Activated CD4-positive, alpha-beta T cell treated with anti-CD3 and anti-CD28 coated beads, Interleukin-2, amount 50 U/mL, for 48 hours (primary cell): Measurements from ENCODE around the gene HS3ST3B1.

ENCODE experiments used
- DNase-seq, 2 experiments: peaks; one replicate each; pipeline ENCODE4 v3.0.0-alpha.2; 2020

Gene HS3ST3B1

DNA sequence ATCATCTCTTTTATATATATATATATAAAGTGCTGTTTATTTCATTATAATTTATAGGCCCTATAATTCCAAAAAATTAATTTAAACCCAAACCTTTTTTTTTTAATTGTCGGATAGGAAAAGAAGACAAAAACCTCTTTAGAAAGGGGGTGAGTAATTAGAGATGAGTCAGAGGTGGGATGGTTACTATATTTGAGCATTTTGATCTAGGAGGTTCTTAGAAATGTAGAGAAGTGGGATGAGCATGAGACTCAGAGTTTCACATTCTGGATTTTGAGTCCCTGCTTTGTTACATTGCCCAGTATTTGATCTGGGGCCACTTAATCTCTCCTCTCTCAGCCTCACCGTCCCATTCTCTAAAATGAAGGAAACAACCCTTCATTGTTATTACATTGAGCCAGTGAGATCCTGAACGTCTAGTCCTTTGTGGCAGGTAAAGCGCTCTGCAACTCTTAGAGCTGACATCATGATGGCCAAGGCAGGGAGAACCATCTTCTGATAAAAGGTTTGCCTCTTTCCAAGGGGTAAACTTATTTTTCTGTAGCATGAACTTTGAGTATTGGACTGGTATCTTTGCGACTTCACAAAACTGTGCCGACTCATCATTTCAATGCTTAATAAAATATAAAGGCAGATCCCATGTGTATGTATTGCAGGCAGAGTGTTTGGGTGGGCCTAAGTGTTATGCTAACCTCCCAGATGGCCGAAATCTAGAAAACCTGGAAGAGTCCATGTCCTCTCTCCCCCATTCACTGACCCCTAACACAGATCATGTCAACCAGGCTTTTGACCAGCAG, 21.3 kb downstream of the HS3ST3B1 start:
- DNase-seq: no peak

DNA sequence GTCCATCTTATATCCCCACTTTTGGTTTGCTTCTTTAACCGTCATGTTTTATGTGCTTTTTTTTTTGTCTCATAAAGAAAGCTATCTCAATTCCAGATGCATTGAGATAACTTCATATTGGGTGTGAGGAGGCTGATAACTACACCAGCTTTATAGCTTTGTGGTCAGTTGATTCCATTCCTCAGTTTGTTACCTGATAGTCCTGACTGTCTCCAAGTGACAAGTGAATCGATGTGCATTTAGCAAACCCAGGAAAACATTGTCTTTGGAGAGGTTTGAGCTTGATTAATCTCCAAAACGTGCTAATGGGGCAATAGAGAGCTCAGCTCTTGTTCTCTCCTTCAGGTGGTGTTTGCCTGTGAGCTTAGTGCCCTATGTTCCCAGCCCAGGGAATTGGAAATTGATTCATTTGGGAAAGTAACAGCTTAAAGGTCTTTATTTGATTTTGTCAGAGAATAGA, 22.7 kb downstream of the HS3ST3B1 start:
- DNase-seq: no peak

- no peak for DNase-seq
These were observed 24.8 kb downstream of the HS3ST3B1 start for GRCh38 chr17:14325618-14326167.

- DNase-seq: no peak
These were observed 29.1 kb downstream of the HS3ST3B1 start for GRCh38 chr17:14329900-14330491.

DNA sequence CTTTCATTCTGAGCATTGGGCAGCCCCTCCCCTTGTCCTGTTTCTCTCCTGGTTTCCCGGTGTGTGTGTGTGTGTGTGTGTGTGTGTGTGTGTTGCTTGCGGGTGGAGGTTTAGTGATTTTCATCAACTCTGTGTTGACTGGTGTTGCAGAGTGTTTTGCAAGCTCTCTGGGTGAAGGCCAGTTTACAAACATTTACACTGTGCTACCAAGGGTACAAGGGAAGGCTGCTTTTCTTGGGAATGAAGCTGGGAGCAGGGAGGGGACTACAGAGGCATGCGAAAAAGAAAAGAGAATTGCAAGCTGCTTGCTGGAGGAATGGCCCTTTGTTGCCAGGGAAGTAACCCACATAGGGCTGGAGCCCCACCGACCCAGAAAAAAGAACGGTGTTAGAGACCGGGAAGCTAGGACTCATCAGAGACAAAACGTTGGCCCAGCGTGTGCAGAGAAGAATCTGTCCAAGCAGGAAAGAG, 29.6 kb downstream of the HS3ST3B1 start:
- no peak for DNase-seq

DNA sequence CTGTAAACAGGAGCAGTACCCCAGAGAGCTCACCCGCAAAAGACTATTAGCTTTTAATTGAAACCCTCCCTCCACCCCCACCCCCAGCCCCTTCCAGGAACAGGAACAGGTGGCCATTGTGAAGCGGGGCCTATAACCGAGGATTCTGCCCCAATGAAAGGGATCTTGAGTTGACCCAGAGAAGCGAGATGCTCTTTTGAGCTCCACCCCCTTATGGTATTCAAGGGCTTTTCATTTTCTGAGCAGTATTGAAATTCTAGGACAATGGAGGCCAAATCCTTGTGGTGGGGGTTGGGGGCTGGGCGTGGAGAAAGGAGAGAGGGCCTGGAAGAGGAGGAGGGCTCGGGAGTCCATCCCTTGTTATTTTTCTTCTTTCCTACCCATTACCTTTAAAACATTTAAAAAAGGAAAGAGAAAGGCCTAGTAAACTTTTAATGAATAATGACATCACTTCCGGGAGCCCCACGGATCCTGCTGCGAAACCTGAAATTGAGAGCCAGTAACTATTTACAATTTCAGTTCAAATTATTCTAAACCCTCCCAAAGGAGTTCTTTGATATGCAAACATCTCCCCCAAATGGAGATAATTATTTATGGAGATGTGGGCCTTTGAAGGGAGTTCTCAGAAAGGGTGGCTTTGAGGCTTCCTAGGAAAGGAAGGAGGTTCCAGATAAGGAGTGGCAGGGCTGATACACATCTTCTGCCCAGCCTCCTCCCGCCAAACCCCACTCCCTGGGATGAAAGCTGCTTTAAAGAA, 30.5 kb downstream of the HS3ST3B1 start:
- no peak for DNase-seq

- DNase-seq: no peak
These were observed 31.1 kb downstream of the HS3ST3B1 start for GRCh38 chr17:14331982-14332298.

DNA sequence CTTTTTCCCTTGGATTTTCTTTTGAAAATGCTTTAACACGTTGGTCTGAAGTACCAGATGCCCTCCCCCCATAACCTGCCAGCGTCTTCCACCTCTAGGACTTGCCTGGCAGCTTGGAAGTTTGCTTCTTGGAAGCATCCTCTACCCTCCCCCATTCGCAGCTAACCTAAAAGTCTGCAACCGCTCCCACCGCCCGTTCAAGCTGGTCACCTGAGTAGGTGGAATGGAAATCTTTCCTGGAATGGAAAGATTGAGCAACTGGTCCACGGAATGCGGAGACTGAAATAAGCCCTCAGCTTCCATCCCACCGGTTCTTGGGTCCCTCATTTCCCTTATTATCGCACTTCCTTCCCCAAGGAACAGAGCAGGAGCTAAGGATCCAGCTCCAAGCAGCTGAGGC, 31.4 kb downstream of the HS3ST3B1 start:
- no peak for DNase-seq

DNA sequence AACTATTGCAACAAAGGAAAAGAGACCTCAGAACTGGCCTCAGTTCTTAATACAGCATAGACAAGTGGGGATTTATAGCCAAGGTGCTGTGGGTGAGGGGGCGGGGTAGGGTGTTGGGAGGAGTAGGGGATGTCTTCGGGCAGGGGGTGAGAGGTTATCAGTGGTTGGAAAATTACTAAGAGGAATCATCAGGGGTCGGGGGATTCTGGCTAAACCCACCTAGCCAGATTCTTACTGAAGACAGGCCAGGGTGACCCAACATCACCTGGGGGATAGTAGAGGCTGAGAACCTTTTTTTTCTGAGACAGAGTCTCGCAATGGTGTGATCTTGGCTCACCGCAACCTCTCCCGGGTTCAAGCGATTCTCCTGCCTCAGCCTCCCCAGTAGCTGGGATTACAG, 32.6 kb downstream of the HS3ST3B1 start:
- no peak for DNase-seq

- DNase-seq: no peak
These were observed 33.5 kb downstream of the HS3ST3B1 start for GRCh38 chr17:14334276-14334840.

DNA sequence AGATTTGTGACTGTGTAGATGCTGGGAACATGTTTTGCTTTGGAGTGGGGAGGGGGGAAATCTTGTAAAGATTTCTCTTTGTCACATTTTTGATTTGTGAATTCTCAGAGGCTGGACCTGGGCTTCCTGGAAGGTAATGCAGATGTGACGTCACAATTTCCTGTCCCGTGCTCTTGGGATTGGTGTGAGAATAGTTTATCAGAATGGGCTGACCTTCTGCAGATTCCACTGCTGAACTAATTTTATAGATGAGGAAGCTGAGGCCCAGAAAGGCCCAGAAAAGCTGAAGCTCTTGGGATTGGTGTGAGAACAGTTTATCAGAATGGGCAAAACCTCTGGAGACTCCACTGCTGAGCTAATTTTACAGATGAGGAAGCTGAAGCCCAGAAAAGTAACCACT, 34.0 kb downstream of the HS3ST3B1 start:
- no peak for DNase-seq

DNA sequence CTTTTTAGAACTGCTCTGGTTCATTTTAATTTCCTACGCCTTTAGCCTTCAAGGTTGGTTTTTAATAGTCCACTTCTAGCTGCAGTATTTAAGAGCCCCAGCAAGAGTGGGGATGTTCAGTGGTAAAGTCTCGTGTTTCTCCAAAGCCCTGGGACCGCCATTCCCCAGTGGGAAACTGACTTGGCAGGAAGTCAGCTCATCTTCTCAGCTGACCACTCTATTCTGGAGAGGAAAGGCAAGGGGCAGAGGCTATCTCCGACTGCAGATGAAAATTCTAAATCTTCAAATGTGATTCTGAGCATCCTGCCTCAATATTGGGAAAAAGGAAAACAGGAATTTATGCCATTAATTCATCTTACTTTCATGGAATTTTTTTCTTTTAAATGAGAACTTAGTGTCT, 35.5 kb downstream of the HS3ST3B1 start:
- no peak for DNase-seq

DNA sequence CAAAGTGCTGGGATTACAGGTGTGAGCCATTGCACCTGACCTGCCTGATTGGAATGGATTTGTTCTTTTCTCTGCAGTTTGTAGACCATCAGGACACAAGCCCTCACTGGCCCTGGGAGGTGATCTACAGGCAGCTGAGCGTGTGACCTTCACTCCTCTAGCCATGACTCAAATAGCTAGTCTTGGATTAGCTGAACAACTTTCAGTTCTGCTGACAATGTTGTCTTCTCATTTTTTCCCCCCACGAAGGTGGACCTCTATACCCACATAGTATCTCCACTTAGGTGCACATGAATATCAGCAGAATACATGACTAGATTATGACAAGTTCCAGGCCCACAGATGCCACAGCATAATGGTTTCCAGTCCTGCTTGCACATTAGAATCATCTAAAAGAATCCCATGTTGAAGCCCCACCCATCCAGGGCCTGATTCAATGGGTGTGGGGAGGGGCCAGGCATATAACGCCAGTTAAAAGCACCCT, 36.8 kb downstream of the HS3ST3B1 start:
- DNase-seq: peak; percentile 67 to 77

DNA sequence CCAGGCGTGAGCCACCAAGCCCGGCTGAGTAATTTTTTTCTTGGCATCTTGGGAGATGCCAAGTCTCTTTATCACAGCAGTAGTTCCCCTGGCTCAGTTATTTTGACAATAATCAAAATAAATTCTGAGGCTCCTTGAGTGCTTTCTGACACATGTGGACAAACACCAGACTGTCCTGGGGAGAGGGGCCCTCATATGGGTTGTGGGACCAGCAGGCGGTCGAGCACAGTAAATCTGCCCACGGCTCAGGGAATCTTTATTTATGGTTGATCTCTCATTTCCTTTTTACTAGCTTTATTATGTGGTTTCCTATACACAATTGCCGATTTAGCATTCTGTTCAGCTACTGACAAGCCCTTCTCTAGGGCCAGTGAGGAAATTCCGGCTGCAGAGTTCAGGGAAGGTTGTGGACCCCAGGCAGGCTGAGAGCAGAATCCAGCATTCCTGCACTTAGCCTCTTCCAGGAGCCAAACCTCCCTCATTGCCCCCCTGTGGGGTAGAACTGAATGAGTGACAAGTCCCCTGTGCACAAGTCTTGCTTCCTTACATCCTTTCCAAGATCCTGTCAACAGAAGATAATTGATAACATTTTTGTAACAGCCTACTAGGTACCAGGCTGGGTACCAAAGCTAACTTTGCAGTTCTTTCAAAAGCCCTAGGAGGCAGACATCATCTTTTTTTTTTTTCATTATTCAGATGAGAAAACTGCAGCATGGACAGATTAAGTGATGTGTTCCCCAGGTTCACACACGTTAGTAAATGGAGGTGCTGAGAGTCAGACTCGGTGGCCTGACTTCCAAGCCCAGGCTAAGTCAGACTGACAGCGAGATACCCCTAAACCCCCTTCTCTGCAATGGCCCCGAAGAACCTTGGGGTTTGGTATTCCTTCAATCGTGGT, 40.2 kb downstream of the HS3ST3B1 start:
- DNase-seq: no peak

GRCh38 chr17:14341866-14342265, 41.0 kb downstream of the HS3ST3B1 start:
- no peak for DNase-seq

GRCh38 chr17:14346801-14347200, 45.9 kb downstream of the HS3ST3B1 start:
- no peak for DNase-seq

GRCh38 chr17:14351493-14351892, 50.6 kb downstream of the HS3ST3B1 start:
- DNase-seq: no peak

DNA sequence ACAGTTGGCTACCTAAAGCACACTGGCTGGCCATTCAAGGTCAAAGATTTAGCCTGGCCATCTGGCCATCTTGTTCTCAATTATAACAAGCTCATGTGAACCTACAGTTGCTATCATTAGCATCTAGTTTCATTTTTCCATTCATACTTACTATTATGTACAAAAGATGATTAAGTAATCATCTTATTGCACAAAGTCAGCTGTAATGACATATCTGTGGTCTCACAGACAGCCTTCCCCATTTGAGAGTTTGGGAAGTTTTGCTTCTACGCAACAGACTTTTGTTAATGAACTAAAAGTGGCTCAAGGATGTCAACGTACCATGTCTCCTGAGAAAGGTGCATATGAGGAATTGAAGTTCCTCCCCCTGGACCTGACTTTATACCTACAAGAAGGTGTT, 51.3 kb downstream of the HS3ST3B1 start:
- DNase-seq: no peak

- no peak for DNase-seq
These were observed 53.1 kb downstream of the HS3ST3B1 start for GRCh38 chr17:14353861-14354474.

DNA sequence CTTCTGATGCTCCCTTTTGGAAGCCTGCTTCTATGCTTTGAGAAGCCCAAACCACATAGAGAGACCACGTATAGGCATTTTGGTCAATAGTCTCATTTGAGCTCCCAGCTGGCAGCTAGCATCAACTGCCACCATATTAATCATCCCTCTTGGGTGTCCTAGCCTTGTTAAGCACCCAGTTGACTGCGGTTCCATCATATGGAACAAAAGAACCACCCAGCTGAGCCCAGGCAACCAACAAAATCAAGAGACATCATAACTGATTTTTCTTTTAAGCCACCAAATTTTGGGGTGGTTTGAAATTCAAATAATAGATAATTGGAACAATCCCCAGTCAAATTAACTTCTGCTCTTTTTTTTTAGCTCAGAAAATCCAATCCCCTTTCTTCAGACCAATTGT, 53.9 kb downstream of the HS3ST3B1 start:
- no peak for DNase-seq

DNA sequence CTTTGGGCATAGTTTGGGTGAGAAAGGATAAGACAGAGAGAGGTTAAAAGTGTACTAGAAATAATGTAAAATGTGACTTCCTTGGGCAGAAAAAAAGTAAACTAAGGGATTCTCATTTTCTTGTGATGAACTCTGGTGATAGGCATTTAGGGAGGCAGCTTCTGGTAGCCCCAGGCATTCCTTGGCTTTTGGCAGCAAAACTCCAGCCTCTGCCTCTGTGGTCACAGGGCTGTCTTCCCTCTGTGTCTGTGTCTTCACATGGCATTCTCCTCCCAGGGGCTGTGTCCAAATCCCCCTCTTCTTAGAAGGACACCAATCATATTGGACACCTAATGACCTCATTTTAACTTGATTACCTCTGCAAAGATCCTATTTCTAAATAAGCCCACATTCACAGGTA, 54.7 kb downstream of the HS3ST3B1 start:
- no peak for DNase-seq
